DMS53 treated with DMSO at 0.1 percent for 48 hours (cell line): ENCODE measurements around the gene KCND3.
A peak's percentile ranks its signal among the peaks of the same experiment; 100 is the strongest.

Experiments
- DNase-seq: peaks from one replicate; lab custom pipeline; 2025; ENCODE audit not compliant: unreplicated experiment; lab: John Stamatoyannopoulos, UW

KCND3 gene

DNA sequence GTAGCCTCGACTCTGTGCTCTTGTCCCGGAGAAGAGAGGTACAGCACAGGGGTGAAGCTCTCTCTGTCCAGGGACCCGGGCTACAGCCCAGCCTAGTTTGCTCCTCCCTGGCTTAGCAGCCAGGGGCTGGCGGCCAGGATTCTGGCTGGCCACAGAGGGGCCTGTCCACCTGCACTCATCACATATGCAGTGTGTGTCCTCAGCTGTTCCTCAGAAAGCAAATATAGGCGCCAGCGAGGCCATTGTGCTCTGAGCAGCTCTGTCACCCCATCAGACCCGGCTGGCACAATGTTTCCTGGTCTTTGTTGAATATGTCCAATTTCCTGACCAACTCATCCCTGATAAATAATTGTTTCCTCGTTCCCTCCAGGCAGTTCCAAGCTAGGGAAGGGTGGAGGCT lies 28.5 kb downstream of the KCND3 start:
- peak; percentile 50 for DNase-seq

DNA sequence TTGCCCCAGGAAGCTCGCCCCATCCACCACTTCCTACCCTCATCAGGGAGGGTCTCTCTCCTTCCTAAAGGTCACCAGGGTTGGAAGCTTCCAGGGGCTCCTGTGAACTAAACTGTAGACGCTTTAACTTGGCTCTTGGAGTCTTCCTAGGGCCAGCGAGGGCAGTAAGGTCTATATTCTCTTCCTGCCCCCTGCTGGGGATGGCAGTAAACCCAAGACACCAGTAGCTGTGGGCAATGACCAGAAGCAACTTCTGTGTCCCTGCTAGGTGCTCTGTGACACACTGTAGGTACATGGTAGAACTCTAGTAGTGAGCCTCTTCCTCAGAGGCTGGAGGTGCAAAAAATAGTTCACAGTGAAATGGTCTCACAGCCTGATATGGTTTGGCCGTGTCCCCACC lies 30.0 kb downstream of the KCND3 start:
- no peak for DNase-seq

DNA sequence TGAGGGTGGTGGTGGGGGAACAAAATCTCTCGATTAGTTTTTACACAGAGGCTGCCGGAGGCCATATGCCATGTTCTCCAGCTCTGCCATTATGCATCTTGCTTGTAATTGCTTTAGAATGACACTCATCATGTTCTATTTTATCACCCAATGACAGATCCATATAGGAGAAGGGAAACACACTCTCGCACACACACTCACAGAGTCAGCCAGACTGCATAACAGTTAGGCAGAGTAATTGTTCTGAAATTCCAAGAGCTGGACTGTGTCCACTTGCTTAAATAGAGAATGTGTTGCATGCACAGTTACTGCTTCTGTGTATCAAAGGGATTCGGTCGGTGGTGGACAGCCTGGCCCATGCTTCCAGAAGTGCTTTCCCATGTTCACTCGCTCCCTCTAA lies 30.6 kb downstream of the KCND3 start:
- no peak for DNase-seq

DNA sequence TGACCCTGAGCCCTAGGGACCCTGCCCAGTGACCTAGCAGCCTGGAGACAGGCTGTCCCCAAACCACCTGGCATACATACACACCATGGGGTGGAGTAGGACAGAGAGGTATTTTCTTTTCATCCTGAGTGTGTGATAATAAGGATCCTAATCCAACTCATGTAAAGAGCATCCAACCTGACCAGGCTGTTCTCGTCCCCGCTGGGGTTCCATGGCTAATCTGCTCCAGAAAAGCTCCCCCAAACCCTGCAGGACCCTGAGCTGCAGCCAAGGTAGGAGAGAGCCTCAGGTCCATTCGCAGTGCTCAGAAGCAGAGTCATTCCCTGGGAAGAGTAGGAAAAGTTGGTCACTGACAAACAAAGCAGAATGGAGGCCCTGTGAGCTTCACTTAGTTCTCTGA lies 31.4 kb downstream of the KCND3 start:
- DNase-seq = no peak

DNA sequence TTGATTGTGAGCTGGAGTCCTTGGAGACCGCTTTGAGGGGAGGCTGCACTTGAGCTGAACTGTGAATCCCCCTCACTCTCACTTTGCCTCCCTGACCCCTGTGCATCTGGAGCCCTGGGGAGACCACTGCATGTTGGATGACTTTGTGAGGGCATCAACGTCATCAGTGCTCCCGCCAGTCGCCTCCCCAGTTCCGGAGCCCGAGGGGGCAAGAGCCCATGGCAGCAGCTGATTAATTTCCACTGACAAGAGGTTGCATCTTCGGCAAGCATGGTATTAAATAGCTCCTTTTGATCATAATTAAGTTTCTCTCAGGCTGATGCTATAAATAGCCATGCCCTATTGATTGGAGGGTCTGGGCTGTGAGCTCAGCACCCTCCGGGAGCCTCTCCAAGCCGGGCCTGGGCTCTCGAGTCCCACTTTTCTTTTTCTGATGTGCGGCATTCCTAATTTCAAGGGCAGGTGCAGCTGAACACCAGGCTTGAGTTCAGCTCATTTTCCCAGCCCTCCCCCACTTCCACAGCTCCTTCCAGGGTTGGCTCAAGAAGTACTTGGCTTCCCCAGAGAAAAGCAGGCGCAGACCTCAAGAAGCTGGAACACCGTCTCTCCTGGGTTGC lies 33.2 kb downstream of the KCND3 start:
- no peak for DNase-seq

DNA sequence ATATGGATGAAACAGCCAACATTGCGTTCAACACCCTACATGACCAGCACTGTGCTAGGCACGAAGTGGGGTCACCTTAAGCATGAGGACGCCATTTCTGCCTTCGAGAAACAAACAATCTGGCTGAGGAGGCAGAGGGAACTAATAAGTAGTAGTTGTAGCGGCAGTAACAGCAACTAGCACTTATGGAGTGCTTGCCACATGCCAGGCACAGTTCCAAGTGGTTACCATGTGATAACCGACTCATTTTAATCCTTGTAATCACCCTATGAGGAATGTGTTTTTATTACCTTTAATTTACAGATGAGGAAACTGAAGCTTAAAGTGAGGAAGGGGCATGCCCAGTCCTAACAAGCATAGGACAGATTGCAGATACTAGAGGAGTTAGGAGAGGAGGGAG lies 33.7 kb downstream of the KCND3 start:
- no peak for DNase-seq

DNA sequence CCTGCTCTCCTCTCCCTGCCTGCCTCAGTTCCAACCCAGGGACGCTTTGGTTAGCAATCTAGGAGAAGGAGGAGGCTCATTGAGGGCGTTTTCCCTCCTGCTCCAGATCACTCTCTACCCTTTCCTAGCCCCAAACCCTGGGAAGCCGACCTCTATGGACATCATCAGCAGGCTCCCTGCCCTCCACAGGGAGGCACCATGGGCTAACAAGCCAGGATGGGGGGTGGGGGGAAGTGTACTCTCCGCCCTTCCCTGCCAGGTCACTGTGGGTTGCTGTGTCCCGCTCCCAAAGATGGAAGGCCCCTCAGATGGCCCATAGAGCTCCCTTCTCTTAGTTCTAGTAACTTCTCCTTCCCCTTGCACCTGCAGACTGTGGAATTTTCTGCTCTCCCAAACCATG lies 35.7 kb downstream of the KCND3 start:
- DNase-seq = no peak

DNA sequence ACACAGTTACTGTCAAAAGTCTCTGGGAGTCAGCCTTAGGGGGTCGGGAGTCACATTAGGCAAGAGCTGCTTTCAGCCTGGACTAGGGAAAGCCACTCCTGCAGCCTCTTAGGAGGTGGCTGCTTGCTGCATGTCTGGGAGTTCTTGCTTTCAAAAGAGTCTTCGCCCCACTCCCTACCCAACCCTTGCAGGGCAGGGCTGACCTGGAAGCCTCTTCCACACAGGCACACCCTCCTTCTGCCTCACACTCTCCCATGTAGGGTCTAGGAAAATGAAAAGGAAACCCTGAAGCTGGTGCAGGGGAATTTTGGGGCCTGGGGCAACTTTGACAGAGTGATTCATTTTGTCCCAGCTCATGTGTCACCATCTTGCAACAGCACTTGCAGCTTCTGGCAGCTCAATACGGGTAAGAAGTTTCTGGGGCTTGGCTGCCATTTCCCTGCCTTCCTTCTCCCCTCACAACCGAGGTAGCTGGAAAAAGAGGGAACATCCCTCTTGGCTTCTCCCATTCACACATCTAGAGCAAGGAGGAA lies 37.3 kb downstream of the KCND3 start:
- DNase-seq = no peak

DNA sequence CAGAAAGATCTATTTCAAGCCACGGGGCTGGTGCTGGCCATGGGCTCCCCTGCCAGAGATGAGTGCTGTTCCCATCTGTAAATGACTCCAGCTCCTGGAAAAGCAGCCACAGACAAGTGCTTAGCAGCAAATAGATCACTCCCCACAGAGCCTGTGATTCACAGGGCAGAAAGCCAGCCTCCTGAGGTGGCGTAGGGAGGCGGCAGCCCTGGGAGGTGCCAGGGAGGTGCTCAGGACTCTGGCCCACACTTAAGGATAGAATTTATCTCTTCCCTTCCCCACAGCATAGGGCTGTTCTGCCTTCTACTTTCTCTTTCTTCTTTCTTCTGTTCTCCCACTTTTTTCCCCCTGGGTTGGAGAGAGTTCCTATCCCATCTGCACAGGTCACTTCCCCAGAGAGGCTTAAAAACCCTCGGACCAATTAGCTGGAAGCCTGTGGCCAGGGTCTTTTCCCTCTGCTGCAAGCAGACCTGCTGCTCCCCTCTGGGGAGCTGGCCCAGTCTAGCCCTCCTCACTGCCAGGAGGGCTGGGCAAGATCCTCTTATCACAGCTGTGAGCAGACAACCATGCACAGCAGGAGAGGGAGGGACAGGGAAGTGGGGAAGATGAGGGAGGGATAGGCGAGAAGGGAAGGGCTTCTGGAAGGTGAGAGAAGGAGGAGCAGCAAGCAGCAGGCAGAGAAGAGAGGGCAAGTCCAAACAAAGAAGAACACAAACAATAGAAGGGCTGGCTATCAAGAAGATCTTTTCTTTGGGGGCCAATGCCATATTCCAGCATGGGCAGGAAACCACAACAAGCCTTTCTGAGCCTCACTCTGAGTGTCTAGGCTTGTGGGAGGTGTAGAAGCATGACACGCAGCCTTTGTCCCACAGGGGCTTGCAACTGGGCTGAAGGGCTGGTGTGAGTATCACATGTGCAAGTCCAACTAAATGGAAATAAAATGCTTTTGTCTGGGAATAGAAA lies 41.0 kb downstream of the KCND3 start:
- no peak for DNase-seq

DNA sequence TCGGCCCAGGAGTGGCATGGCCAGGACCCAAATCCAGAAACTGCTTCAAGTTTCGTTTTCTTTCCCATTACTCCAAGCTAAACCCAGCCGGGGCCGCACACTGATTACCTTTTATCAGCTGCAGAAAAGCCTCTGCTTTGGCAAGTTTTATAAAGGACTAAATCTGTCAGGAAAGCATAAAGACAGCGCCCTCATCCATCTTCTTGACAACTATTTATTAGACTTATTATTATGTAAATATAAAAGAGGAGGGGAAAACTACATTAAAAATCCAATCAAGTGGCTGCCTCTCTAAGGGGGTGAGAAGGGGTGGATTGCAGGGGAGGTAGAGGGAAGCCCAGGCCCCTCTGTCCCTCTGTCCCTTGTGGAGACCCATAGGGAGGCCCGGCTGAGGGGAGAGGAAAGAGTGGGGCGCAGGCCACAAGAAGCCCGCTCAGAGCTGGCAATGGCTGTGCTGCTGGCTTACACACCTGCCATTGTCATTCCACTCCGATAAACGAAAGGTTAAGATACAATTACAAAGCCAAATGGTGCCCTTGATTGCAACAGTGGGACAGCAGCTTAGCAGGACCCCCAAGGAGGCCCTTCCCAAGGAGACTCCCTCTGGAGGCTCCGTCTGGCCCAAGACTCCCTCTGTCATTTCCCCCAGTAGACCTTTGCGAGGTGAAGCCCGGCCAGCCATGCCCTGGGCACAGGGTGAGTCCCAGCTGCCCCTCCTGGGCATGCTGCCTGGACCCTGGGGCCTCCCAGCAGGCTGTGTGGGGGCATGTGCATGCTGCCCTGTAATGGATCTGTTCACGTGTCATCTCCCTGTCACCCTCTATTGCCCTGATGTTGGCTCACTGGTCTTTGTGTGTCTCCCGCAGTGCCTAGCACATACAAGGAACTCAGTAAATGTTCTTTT lies 45.4 kb downstream of the KCND3 start:
- DNase-seq = no peak

DNA sequence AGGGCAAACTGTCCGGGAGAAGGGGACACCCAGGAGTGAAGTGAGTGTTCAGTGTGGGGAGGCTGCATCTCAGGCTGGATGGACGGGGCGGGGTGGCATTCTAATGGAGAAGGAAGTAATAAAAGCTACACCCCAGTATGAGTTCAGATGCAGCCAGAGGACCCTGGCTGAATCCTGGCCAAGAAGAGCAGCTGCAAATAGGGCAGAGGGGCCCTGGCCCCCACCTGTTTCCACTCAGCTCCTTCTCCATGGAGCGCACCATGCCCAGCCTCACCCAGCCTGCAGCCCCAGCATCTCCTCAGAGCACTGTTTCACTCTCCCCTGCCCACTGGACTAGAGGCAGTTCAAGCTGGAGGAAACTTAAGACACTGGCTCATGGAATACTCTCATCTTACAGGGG lies 46.4 kb downstream of the KCND3 start:
- DNase-seq = no peak

DNA sequence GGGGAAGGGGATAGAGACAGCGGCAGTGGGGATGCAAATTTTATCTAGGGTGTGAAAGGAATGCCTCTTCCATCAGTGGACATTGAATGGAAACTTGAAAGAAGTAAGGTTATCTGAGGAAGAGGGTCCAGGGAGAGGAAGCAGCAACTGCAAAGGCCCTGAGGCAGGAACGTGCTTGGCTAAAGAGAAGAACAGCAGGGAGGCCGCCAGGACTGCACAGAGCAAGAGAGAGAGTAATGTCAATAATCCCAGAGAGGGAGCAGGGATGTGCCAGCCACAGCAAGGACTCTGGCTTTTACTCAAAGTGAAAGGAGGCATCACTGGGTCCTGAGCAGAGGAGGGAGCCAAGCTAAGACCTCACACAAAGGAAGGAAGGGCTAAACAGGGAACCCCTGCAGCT lies 50.9 kb downstream of the KCND3 start:
- no peak for DNase-seq

DNA sequence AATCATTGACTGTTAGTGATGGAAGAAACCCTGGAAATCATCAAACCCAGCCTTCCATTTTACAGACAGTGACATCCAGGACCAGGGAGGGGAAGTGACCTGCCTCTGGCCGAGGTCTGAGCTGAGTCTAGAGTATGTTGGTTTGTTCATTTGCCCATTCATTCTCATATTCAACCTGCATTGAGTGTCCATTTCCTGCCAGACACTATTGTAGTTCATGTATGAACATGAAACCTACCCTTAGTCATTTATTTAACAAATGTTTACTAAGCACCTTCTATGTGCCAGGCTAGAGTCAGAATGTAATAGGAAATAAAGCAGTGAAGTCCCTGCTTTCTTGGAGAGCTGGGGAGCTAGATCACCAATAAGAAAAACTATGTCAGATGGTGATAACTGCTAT lies 51.3 kb downstream of the KCND3 start:
- DNase-seq = no peak

DNA sequence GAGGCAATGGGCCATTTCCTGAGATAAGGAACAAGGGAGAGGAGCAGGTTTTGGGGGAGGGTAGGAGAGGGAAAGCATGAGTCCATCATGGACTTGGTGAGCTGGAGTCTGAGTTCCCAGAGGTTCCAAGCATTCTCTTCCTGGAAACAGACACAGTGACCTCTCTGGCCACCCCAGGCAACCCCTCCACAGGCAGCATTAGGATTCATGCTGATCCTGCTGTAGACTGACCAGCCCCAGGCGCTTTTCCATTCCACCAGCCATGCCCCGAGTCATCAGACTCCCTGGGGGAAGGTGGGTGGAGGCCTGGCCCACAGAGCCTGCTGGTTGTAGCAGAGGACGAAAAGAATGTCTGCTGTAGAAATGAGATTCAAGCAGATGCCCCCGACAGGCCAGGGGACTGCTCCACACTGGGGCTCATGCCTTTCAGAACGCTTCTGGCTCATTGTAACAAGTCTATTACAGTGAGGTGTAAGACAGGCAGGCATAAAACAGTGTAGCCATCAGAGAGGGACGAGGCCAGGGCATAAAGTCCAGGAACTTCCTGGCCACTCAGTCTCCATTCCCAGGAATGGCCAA lies 52.2 kb downstream of the KCND3 start:
- DNase-seq = no peak

DNA sequence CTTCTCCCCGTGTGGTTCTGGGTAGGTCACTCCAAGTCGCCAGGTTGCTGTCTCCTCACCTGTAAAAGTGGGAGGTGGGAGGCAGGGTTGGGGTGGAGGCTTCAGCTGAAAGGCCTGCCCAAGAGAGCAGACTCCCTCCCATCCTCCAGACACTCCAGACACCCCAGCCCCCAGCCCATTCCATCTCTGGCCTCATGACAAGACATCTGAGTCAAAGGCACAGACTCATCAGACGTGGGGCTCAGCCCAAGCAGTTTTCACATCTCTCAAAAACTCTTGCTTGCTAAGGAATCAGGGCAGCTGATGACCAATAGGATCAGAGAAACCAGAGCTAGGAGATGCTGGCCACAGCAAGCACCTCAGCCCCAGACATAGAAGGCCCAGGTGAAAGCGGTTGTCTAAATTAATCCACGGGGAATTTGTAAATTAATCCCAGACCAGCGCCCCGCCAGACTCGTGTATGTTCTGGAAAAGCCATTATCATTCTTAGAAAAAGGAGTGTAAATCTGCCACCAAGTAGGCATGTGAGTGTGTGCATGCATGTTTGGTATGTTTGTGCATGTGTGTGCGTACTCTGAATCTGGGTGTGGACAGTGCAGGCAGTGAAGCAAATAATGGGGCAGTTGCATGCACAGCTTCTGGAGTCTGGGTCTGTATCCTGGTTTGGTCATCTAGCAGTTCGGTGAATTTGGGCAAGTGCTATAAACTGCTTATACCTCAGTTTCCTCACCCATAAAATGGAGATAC lies 55.2 kb downstream of the KCND3 start:
- no peak for DNase-seq

DNA sequence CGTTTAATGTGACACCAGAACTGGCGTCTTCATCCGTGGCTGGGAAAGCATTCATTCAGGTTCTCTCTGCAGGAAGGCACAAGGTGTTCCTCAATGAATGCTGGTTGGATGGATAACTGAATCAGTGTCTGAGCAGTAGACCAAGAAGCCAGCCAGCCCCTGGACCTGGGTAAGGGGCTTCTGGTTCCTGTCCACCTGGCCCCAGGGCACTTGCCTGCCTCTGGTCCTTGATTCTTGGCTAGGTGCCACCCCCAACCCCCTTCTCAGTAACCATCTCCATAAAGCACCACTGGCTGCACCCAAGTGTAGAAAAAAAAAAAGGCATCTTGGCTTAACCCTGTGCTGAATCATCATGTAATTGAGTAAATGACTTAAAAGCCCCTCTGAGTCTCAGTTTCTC lies 59.1 kb downstream of the KCND3 start:
- DNase-seq = no peak

DNA sequence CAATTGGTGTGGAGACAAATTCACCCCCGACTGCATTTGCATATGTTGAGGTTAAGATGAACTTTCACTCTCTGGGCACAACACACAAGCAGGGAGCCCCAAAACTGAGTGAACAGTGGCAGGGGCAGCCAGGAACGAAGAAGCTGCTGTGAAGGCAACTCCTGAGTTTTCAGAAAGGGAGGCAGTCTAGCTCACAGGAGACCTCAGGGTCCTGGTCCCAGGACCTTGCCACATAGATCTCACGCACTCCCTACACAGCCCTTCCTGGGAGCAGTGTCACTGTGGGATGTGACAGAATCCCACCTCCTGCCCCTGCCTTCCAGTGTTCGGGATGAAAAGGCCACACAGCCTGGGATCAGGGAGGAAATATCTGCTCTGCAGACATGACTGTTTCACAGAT lies 60.9 kb downstream of the KCND3 start:
- no peak for DNase-seq

DNA sequence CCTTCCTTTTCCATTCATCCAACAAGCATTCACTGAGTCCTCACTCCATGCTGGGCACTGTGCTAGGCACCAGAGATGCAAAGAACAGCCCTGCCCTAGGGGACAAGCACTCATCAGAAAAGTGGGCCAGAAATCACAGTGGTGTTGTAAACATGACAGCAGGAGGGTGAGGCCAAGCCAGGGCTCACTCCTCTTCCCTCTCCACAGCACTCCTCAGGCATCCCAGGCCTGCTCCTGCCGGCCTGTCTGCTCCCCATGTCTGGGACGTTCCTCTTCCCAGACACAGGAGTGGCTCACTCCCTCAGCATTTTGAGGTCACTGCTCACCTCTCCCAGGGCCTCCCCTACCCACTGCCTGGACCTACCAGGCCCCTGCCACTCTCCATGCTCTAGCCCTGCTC lies 61.8 kb downstream of the KCND3 start:
- DNase-seq = no peak

DNA sequence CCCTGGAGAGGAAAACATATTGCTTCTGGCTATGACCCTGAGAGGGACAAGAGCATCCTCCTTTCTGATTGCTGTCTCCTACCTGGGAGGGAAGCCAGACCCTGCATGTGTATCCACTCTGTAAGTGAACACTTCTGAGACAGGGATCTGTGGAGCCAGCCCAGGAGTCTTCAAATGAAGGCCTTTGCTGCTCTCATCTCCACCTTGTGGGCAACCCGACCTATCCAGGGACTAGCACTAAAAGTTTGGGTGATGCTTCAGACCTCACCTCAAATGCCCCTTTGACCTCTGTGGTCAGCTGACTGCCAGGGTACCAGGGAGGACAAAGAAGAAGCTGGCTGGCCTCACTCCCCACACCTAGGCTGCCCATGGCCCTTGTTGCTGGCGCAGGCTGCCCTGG lies 64.7 kb downstream of the KCND3 start:
- no peak for DNase-seq

DNA sequence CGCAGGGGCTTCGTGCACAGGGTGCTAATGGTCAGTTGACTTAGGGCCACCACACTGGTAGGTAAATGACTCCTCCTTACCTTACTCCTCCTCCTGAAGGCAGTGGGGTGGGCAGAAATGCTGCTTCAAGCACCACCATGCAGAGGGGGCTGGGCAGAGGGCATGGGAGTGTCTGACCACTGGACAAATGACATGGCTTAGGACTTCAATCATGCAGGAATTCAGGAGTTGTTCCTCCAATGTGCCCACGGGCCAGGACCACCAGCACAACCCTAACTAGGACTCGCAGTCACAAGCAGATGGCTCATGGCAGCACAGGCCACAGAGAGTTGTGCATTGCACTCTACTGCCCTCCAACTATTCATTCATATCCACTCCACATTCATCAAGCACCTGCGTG lies 65.7 kb downstream of the KCND3 start:
- no peak for DNase-seq
